SH-SY5Y (cell line): ENCODE results near the gene SLC4A5.
A peak's percentile ranks its signal among the peaks of the same experiment; 100 is the strongest.

ENCODE experiments used
- GATA2 ChIP-seq: IDR thresholded peaks from 2 replicates; pipeline ENCODE4 v1.6.1; 2011; ENCODE audit warnings: mild to moderate bottlenecking, low read depth, low read length
- GATA3 ChIP-seq: IDR thresholded peaks from 2 replicates; pipeline ENCODE4 v1.6.1; 2011; ENCODE audit warnings: low read depth, mild to moderate bottlenecking, low read length, moderate library complexity

DNA sequence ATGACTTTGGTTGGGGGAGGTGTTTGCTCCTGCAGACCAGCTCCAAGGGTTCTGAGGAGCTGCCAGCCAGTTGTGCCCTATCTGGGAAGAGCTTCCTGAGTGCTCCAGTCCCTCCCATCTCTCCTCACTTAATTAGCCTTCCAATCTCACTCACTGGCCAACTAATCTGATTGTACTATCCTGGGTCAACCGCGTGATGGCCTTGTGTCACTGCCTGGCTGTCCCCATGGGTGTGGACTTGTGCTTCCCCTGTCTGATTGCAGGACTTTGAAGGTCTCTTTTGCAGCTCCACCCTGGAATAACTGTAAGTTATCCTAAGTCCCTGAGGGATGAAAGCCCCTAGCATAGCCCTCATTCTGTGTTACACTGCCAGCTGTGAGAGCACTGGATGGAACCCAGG lies 65.0 kb downstream of the SLC4A5 start:
- TF ChIP-seq GATA2 (0 out of 2 replicates have a peak, but pooled peaks have one; percentile 16), GATA3 (no peak)
